ENCODE measurements around the gene FGFRL1.

- TF ChIP-seq YY1 (IDR thresholded peaks at IDR 0.05; ENCODE audit: low read depth) (no peak), TAF1 (IDR thresholded peaks at IDR 0.05; ENCODE audit: low read depth) (no peak), EP300 (IDR thresholded peaks at IDR 0.05; ENCODE audit: borderline replicate concordance) (no peak), NFIC (IDR thresholded peaks at IDR 0.05) (no peak), FOXM1 (IDR thresholded peaks at IDR 0.05; ENCODE audit: borderline replicate concordance, low read depth) (no peak)
- TF ChIP-seq, protein P1, sequence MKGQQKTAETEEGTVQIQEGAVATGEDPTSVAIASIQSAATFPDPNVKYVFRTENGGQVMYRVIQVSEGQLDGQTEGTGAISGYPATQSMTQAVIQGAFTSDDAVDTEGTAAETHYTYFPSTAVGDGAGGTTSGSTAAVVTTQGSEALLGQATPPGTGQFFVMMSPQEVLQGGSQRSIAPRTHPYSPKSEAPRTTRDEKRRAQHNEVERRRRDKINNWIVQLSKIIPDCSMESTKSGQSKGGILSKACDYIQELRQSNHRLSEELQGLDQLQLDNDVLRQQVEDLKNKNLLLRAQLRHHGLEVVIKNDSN (IDR thresholded peaks at IDR 0.05): no peak
These were observed 19.1 kb downstream of the FGFRL1 start for GRCh38 chr4:1030559-1030958.
